Frontal cortex (tissue), 1 donor: Measurements from ENCODE around the gene ZNF846. TPM values are rescaled to one million over a fixed set of nuclear protein-coding genes. Genes with fewer than 3 reads are reported as not detected.

ENCODE experiments used
- total RNA-seq: library from RNA; depleted of rRNA; stranded (reverse); fragments of >200 nt; gene quantifications from one replicate; pipeline ENCODE4 v1.2.3, GENCODE V29; 2014

Gene ZNF846
- total RNA-seq, 1 donor from 2014 or later = 17.1 TPM

Other genes starting within 250 kb of the ZNF846 start
- gene ZNF426, start 230.1 kb downstream of the ZNF846 start, total RNA-seq = 19.6 TPM
- 106 TPM for gene ZNF121, start 184.2 kb downstream of the ZNF846 start, total RNA-seq
- gene ZNF561, start 147.5 kb downstream of the ZNF846 start, total RNA-seq = 39.5 TPM
- 87.2 TPM for gene ZNF562, start 93.6 kb downstream of the ZNF846 start, total RNA-seq
- 6.5 TPM for gene FBXL12, start 50.3 kb upstream of the ZNF846 start, total RNA-seq
- 97.4 TPM for gene UBL5, start 59.2 kb upstream of the ZNF846 start, total RNA-seq
- gene PIN1, start 66.6 kb upstream of the ZNF846 start, total RNA-seq = 67.3 TPM
- 86.4 TPM for gene OLFM2, start 167.8 kb upstream of the ZNF846 start, total RNA-seq
- gene COL5A3, start 241.8 kb upstream of the ZNF846 start, total RNA-seq = 0.82 TPM
- gene RDH8, start 244.7 kb upstream of the ZNF846 start, total RNA-seq = not detected